ENCODE data around the gene SGSH. TPM values are rescaled to one million over a fixed set of nuclear protein-coding genes. Genes with fewer than 3 reads are reported as not detected.

The SGSH gene
- total and polyA plus RNA-seq, 2 experiments from 2014 or later, result 16.0 to 59.6 TPM

- Histone ChIP-seq H3K4me1 (ENCODE audit: insufficient read depth) (peaks cover 16% of the 10 kb centered on the region), H2AFZ (peak overlapping the region; percentile 74), H3K36me3 (replicated peaks; ENCODE audit: insufficient read depth, low read depth) (no peaks in the 10 kb centered on the region), H3K9me3 (ENCODE audit: low read depth) (no peaks in the 10 kb centered on the region), H3K27me3 (no peaks in the 10 kb centered on the region), H3K27ac (peak overlapping the region; percentile 88), H4K20me1 (ENCODE audit: insufficient read depth, poor library complexity, severe bottlenecking) (no peaks in the 10 kb centered on the region), H3K4me2 (peak overlapping the region; percentile 96), H3K9me2 (replicated peaks; ENCODE audit: insufficient read depth) (no peaks in the 10 kb centered on the region), H3K4me3 (peak overlapping the region; percentile 75), H3K79me2 (peaks cover 32% of the 10 kb centered on the region)
- TF ChIP-seq EZH2phosphoT487 (IDR thresholded peaks at IDR 0.05; ENCODE audit: low read depth, severe bottlenecking, unreplicated experiment) (no peak), EZH2 (IDR thresholded peaks at IDR 0.05; ENCODE audit: borderline replicate concordance) (no peak)
- TF ChIP-seq, protein P1, sequence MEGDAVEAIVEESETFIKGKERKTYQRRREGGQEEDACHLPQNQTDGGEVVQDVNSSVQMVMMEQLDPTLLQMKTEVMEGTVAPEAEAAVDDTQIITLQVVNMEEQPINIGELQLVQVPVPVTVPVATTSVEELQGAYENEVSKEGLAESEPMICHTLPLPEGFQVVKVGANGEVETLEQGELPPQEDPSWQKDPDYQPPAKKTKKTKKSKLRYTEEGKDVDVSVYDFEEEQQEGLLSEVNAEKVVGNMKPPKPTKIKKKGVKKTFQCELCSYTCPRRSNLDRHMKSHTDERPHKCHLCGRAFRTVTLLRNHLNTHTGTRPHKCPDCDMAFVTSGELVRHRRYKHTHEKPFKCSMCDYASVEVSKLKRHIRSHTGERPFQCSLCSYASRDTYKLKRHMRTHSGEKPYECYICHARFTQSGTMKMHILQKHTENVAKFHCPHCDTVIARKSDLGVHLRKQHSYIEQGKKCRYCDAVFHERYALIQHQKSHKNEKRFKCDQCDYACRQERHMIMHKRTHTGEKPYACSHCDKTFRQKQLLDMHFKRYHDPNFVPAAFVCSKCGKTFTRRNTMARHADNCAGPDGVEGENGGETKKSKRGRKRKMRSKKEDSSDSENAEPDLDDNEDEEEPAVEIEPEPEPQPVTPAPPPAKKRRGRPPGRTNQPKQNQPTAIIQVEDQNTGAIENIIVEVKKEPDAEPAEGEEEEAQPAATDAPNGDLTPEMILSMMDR (IDR thresholded peaks at IDR 0.05; ENCODE audit: poor library complexity), result no peak
- DNase-seq (ENCODE audit: low spot score), result peak; percentile 75
- WGBS (ENCODE audit: low lambda C conversion rate, missing lambda C conversion rate), result 41% methylated on average over 14 of the region's 15 CpGs
These were observed 945 bp downstream of the SGSH start for GRCh38 chr17:80219013-80219762.

- DNase-seq (ENCODE audit: low spot score), result no peak
- WGBS (ENCODE audit: low lambda C conversion rate, missing lambda C conversion rate), result 87% methylated on average over 7 of the region's 7 CpGs
These were observed 1.7 kb downstream of the SGSH start for GRCh38 chr17:80218391-80218790.

DNA sequence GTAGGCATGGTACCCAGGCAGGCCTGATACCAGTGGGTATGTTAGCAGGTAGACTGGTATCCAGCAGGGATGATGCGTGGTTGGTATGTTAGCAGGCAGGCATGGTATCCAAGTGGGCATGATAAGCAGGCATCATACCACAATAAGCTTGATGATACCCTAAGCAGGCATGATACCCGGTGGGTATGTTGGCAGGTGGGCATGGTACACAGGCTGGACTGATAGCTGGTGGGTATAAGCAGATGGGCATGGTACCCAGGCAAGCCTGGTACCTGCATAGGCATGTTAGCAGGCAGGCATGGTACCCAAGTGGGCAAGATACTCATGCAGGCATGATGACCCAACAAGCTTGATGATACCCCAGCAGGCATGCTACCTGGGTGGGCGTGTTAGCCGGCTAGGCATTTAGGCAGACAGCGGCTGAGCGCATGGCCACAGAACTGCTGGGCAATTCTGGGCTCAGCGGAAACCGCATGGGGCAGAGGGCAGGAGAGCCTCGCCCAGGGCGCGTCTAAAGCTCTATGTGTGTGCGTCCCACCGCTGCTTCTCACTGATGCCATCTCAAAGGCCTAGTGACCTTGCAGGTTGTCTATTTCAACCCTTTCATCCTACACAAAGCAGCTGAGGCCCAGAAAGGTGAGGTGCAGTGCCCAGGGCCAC, 2.3 kb downstream of the SGSH start:
- H3K4me3 ChIP-seq, result no peak overlapping the region
- no peak overlapping the region for H2AFZ ChIP-seq
- DNase-seq (ENCODE audit: low spot score), result no peak
- no peaks in the 10 kb centered on the region for H3K9me3 ChIP-seq (ENCODE audit: low read depth)
- H3K4me2 ChIP-seq, result no peak overlapping the region
- WGBS (ENCODE audit: low lambda C conversion rate, missing lambda C conversion rate), result over 99% methylated on average over 13 of the region's 13 CpGs
- peaks cover 16% of the 10 kb centered on the region for H3K4me1 ChIP-seq (ENCODE audit: insufficient read depth)
- TF ChIP-seq EZH2phosphoT487 (IDR thresholded peaks at IDR 0.05; ENCODE audit: low read depth, severe bottlenecking, unreplicated experiment) (no peak), EZH2 (IDR thresholded peaks at IDR 0.05; ENCODE audit: borderline replicate concordance) (no peak)
- TF ChIP-seq, protein P1 (IDR thresholded peaks at IDR 0.05; ENCODE audit: poor library complexity), result no peak
- H3K9me2 ChIP-seq (replicated peaks; ENCODE audit: insufficient read depth), result no peaks in the 10 kb centered on the region
- no peaks in the 10 kb centered on the region for H3K27me3 ChIP-seq
- H3K27ac ChIP-seq, result no peak overlapping the region
- H3K36me3 ChIP-seq (replicated peaks; ENCODE audit: insufficient read depth, low read depth), result no peaks in the 10 kb centered on the region
- peaks cover 32% of the 10 kb centered on the region for H3K79me2 ChIP-seq
- H4K20me1 ChIP-seq (ENCODE audit: insufficient read depth, poor library complexity, severe bottlenecking), result no peaks in the 10 kb centered on the region

More at GRCh38 chr17:80218391-80218790, 1.7 kb downstream of the SGSH start:
- Histone ChIP-seq H3K79me2 (peaks cover 32% of the 10 kb centered on the region), H3K4me2 (no peak overlapping the region), H2AFZ (no peak overlapping the region), H3K27ac (no peak overlapping the region), H3K27me3 (no peaks in the 10 kb centered on the region), H3K36me3 (replicated peaks; ENCODE audit: insufficient read depth, low read depth) (no peaks in the 10 kb centered on the region), H4K20me1 (ENCODE audit: insufficient read depth, poor library complexity, severe bottlenecking) (no peaks in the 10 kb centered on the region), H3K4me3 (no peak overlapping the region), H3K9me3 (ENCODE audit: low read depth) (no peaks in the 10 kb centered on the region), H3K4me1 (ENCODE audit: insufficient read depth) (peaks cover 16% of the 10 kb centered on the region), H3K9me2 (replicated peaks; ENCODE audit: insufficient read depth) (no peaks in the 10 kb centered on the region)
- TF ChIP-seq, protein P1 (IDR thresholded peaks at IDR 0.05; ENCODE audit: poor library complexity), result no peak
- TF ChIP-seq EZH2phosphoT487 (IDR thresholded peaks at IDR 0.05; ENCODE audit: low read depth, severe bottlenecking, unreplicated experiment) (no peak), EZH2 (IDR thresholded peaks at IDR 0.05; ENCODE audit: borderline replicate concordance) (no peak)

Data from hepatocyte (in vitro differentiated cells).